H9 (cell line): Measurements from ENCODE around the gene MPHOSPH10. TPM values are rescaled to one million over a fixed set of nuclear protein-coding genes. Genes with fewer than 3 reads are reported as not detected.

Experiments
- DNase-seq: peaks from one replicate; pipeline ENCODE4 v3.0.0-alpha.2; 2017
- H2AFZ ChIP-seq: one replicate; pipeline ENCODE4 v1.6.1; 2013; ENCODE audit warnings: mild to moderate bottlenecking, low read length, control low read depth, moderate library complexity
- H2AK5ac ChIP-seq: 2 replicates; pipeline ENCODE4 v1.6.1; 2013; ENCODE audit warnings: low read length, control low read depth, mixed read lengths; ENCODE audit not compliant: insufficient read length
- H2BK120ac ChIP-seq: one replicate; pipeline ENCODE4 v1.6.1; 2013; ENCODE audit warnings: low read depth, mild to moderate bottlenecking, low read length, control low read depth, inconsistent platforms; ENCODE audit not compliant: poor library complexity, severe bottlenecking
- H2BK12ac ChIP-seq: 2 replicates; pipeline ENCODE4 v1.6.1; 2013; ENCODE audit warnings: low read length, control low read depth, mixed read lengths, low read depth; ENCODE audit not compliant: insufficient read length
- H2BK15ac ChIP-seq: 2 replicates; pipeline ENCODE4 v1.6.1; 2013; ENCODE audit warnings: low read depth, low read length, control low read depth
- H2BK20ac ChIP-seq: one replicate; pipeline ENCODE4 v1.6.1; 2013; ENCODE audit warnings: low read depth, mild to moderate bottlenecking, low read length, control low read depth, inconsistent platforms; ENCODE audit not compliant: poor library complexity, severe bottlenecking
- H2BK5ac ChIP-seq: 2 replicates; pipeline ENCODE4 v1.6.1; 2013; ENCODE audit warnings: low read length, control low read depth, mixed read lengths; ENCODE audit not compliant: insufficient read length
- H3K14ac ChIP-seq: 2 replicates; pipeline ENCODE4 v1.6.1; 2013; ENCODE audit warnings: low read length, control low read depth; ENCODE audit not compliant: insufficient read depth
- H3K18ac ChIP-seq: 2 replicates; pipeline ENCODE4 v1.6.1; 2013; ENCODE audit warnings: low read depth, mild to moderate bottlenecking, mixed read lengths, low read length, control low read depth; ENCODE audit not compliant: insufficient read length
- H3K23ac ChIP-seq: 2 replicates; pipeline ENCODE4 v1.6.1; 2013; ENCODE audit warnings: low read length, control low read depth, mixed read lengths, low read depth; ENCODE audit not compliant: insufficient read length
- H3K23me2 ChIP-seq: 2 replicates; pipeline ENCODE4 v1.6.1; 2013; ENCODE audit warnings: low read depth, mild to moderate bottlenecking, mixed read lengths, low read length, control low read depth; ENCODE audit not compliant: insufficient read length, poor library complexity, severe bottlenecking
- H3K27ac ChIP-seq: 2 replicates; pipeline ENCODE4 v1.5.1; 2013; ENCODE audit warnings: low read length, control low read depth, mixed read lengths, low read depth; ENCODE audit not compliant: insufficient read length
- H3K27me3 ChIP-seq: 2 replicates; pipeline ENCODE4 v1.6.1; 2013; ENCODE audit warnings: low read length, control low read depth, inconsistent platforms; ENCODE audit not compliant: insufficient read depth
- H3K4ac ChIP-seq: 2 replicates; pipeline ENCODE4 v1.6.1; 2013; ENCODE audit warnings: low read depth, mild to moderate bottlenecking, control low read depth, inconsistent platforms, low read length, moderate library complexity
- H3K4me1 ChIP-seq: 2 replicates; pipeline ENCODE4 v1.6.1; 2013; ENCODE audit warnings: low read length, control low read depth, inconsistent platforms; ENCODE audit not compliant: insufficient read depth
- H3K4me2 ChIP-seq: 2 replicates; pipeline ENCODE4 v1.6.1; 2013; ENCODE audit warnings: low read length, control low read depth, mixed read lengths; ENCODE audit not compliant: insufficient read length, insufficient read depth
- H3K56ac ChIP-seq: 2 replicates; pipeline ENCODE4 v1.6.1; 2013; ENCODE audit warnings: low read depth, mild to moderate bottlenecking, mixed read lengths, low read length, control low read depth; ENCODE audit not compliant: insufficient read length
- H3K79me1 ChIP-seq: 2 replicates; pipeline ENCODE4 v1.6.1; 2013; ENCODE audit warnings: low read depth, mild to moderate bottlenecking, moderate library complexity, low read length, control low read depth, inconsistent platforms; ENCODE audit not compliant: insufficient read depth, poor library complexity, severe bottlenecking
- H3K79me2 ChIP-seq: 2 replicates; pipeline ENCODE4 v1.6.1; 2013; ENCODE audit warnings: low read length, control low read depth, inconsistent platforms; ENCODE audit not compliant: insufficient read depth
- H3K9ac ChIP-seq: 2 replicates; pipeline ENCODE4 v1.6.1; 2013; ENCODE audit warnings: low read length, control low read depth, mixed read lengths; ENCODE audit not compliant: insufficient read length; ENCODE audit errors: extremely low read depth
- H3K9me3 ChIP-seq: one replicate; pipeline ENCODE4 v1.6.1; 2013; ENCODE audit warnings: low read depth, low read length, inconsistent platforms; ENCODE audit not compliant: control insufficient read depth
- H3T11ph ChIP-seq: one replicate; pipeline ENCODE4 v1.6.1; 2013; ENCODE audit warnings: mild to moderate bottlenecking, low read length, control low read depth, inconsistent platforms
- H4K20me1 ChIP-seq: one replicate; pipeline ENCODE4 v1.6.1; 2013; ENCODE audit not compliant: control insufficient read depth, insufficient read length, insufficient read depth
- H4K5ac ChIP-seq: 2 replicates; pipeline ENCODE4 v1.6.1; 2013; ENCODE audit warnings: low read depth, mild to moderate bottlenecking, mixed read lengths, low read length, control low read depth; ENCODE audit not compliant: insufficient read length
- H4K8ac ChIP-seq: replicated peaks from 2 replicates; pipeline ENCODE4 v1.6.1; 2013; ENCODE audit warnings: low read length, control low read depth, mixed read lengths, low read depth; ENCODE audit not compliant: insufficient read length
- H4K91ac ChIP-seq: 2 replicates; pipeline ENCODE4 v1.6.1; 2013; ENCODE audit warnings: low read depth, mild to moderate bottlenecking, moderate library complexity, mixed read lengths, low read length, control low read depth; ENCODE audit not compliant: insufficient read length
- H3K27ac Mint-ChIP-seq, 3 experiments: 2 replicates in 2 of 3; 3 replicates in 1 of 3; pipeline ENCODE4 v1.8.0; 2020 to 2021; ENCODE audit warnings: mixed read lengths in 3 of 3, mild to moderate bottlenecking in 1 of 3, moderate library complexity in 1 of 3
- H3K27me3 Mint-ChIP-seq: 2 replicates; pipeline ENCODE4 v1.8.0; 2021; ENCODE audit warnings: low read depth, mild to moderate bottlenecking, moderate library complexity, mixed read lengths
- H3K36me3 Mint-ChIP-seq, 3 experiments: 2 replicates in 2 of 3; 3 replicates in 1 of 3; pipeline ENCODE4 v1.8.0; 2020 to 2021; ENCODE audit warnings: low read depth in 3 of 3, mixed read lengths in 3 of 3; ENCODE audit not compliant: insufficient read depth in 1 of 3
- H3K4me1 Mint-ChIP-seq, 2 experiments: 2 replicates each; pipeline ENCODE4 v1.8.0; 2020; ENCODE audit warnings: mixed read lengths in 2 of 2
- H3K4me3 Mint-ChIP-seq, 2 experiments: 2 replicates in 1 of 2; 3 replicates in 1 of 2; pipeline ENCODE4 v1.8.0; 2020 to 2021; ENCODE audit warnings: mild to moderate bottlenecking in 2 of 2, mixed read lengths in 2 of 2, moderate library complexity in 1 of 2
- H3K9me3 Mint-ChIP-seq, 2 experiments: 2 replicates in 1 of 2; 3 replicates in 1 of 2; pipeline ENCODE4 v1.8.0; 2020; ENCODE audit warnings: mild to moderate bottlenecking in 2 of 2, mixed read lengths in 2 of 2, moderate library complexity in 1 of 2
- WGBS: extraction: QIAGEN DNeasy Blood & Tissue Kit; methylation state at CpG from one replicate; pipeline ENCODE4 v1.1.7; 2013; ENCODE audit warnings: missing lambda C conversion rate, low lambda C conversion rate, mixed read lengths; ENCODE audit not compliant: insufficient read length; ENCODE audit errors: extremely low coverage; 5-methylcytosine and 5-hydroxymethylcytosine counted together
- total RNA-seq: library from RNA; stranded (reverse); gene quantifications from 2 replicates; pipeline ENCODE4 v1.2.1, GENCODE V29; 2021
- TF ChIP-seq, protein P1 (sequence below): fragments of 200-600 bp; sonication (generic); conservative IDR thresholded peaks from 3 replicates; pipeline ENCODE4 v1.8.0; 2021; ENCODE audit warnings: antibody characterized with exemption, mild to moderate bottlenecking

The MPHOSPH10 gene
- total RNA-seq, 1 experiment from 2014 or later = 42.1 TPM

DNA sequence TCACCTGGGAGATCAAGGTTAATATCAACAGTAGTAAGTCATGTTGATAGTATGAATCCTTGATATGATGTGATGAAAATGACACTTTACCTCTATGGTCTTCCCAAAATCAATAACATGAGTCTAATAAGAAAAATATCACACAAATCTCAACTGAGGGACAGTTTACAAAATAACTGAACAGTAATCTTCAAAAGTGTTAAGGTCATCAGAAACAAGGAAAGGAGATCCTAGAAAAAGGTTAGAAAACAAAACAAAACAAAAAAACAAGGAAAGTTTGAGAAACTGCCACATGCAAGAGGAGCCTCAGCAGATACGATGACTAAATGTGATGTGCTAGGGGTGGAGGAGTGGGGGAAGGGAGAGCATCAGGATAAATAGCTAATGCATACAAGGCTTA is 16.6 kb upstream of the MPHOSPH10 start:
- no peak for DNase-seq
- Histone ChIP-seq H3K4ac (no peak overlapping the region), H2BK5ac (no peak overlapping the region), H2BK120ac (no peak overlapping the region), H3K14ac (no peak overlapping the region), H4K8ac (no peak overlapping the region), H3K23ac (no peak overlapping the region), H3K4me2 (no peak overlapping the region), H2AK5ac (no peak overlapping the region), H3K4me1 (no peaks in the 10 kb centered on the region), H2BK20ac (no peak overlapping the region), H3K9me3 (no peaks in the 10 kb centered on the region), H3K27ac (no peak overlapping the region), H2BK15ac (no peak overlapping the region), H4K20me1 (no peaks in the 10 kb centered on the region), H3K18ac (no peak overlapping the region), H3K79me1 (no peaks in the 10 kb centered on the region), H3K27me3 (no peaks in the 10 kb centered on the region), H3K9ac (no peak overlapping the region), H3T11ph (no peak overlapping the region), H3K56ac (no peak overlapping the region), H4K91ac (no peak overlapping the region), H2BK12ac (no peak overlapping the region), H3K79me2 (no peaks in the 10 kb centered on the region), H2AFZ (no peak overlapping the region), H3K23me2 (no peaks in the 10 kb centered on the region), H4K5ac (no peak overlapping the region)
- Mint-ChIP-seq H3K27ac (no peak overlapping the region; a peak in 1 of 7 replicates), H3K36me3 (peaks cover 4 to 45% (median 21%) of the 10 kb centered on the region in 3 experiments; a peak in 6 of 7 replicates), H3K27me3 (no peaks in the 10 kb centered on the region), H3K4me1 (no peaks in the 10 kb centered on the region), H3K4me3 (no peak overlapping the region), H3K9me3 (no peaks in the 10 kb centered on the region)
- WGBS = no CpG with 5 or more reads among the region's 1 CpG
- TF ChIP-seq, protein P1, sequence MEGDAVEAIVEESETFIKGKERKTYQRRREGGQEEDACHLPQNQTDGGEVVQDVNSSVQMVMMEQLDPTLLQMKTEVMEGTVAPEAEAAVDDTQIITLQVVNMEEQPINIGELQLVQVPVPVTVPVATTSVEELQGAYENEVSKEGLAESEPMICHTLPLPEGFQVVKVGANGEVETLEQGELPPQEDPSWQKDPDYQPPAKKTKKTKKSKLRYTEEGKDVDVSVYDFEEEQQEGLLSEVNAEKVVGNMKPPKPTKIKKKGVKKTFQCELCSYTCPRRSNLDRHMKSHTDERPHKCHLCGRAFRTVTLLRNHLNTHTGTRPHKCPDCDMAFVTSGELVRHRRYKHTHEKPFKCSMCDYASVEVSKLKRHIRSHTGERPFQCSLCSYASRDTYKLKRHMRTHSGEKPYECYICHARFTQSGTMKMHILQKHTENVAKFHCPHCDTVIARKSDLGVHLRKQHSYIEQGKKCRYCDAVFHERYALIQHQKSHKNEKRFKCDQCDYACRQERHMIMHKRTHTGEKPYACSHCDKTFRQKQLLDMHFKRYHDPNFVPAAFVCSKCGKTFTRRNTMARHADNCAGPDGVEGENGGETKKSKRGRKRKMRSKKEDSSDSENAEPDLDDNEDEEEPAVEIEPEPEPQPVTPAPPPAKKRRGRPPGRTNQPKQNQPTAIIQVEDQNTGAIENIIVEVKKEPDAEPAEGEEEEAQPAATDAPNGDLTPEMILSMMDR = no peak
